NCI-H2029 (cell line): ENCODE measurements around the gene PARD6B.
"Not testable (repeated sequence)": the region's sequence is repeated elsewhere in the genome, so short reads cannot be mapped to it uniquely, and the experiment has no call there.

ENCODE experiments used
- DNase-seq: peaks from one replicate; lab custom pipeline; 2025; lab: John Stamatoyannopoulos, UW

The PARD6B gene

GRCh38 chr20:50746138-50746940, 15.0 kb downstream of the PARD6B start:
- no peak for DNase-seq

- no peak for DNase-seq
These were observed 15.9 kb downstream of the PARD6B start for GRCh38 chr20:50747275-50747674.

GRCh38 chr20:50750145-50750671, 18.8 kb downstream of the PARD6B start:
- no peak for DNase-seq

GRCh38 chr20:50753152-50753551, 21.8 kb downstream of the PARD6B start:
- no peak for DNase-seq

GRCh38 chr20:50754420-50754819, 23.0 kb downstream of the PARD6B start:
- no peak for DNase-seq

GRCh38 chr20:50756447-50756846, 25.1 kb downstream of the PARD6B start:
- DNase-seq: no peak

- no peak for DNase-seq
These were observed 27.1 kb downstream of the PARD6B start for GRCh38 chr20:50758469-50758868.

GRCh38 chr20:50758992-50759391, 27.6 kb downstream of the PARD6B start:
- DNase-seq: no peak

- no peak for DNase-seq
These were observed 28.3 kb downstream of the PARD6B start for GRCh38 chr20:50759678-50760077.

GRCh38 chr20:50762045-50762422, 30.7 kb downstream of the PARD6B start:
- no peak for DNase-seq

- peak; percentile 37 for DNase-seq
These were observed 31.2 kb downstream of the PARD6B start for GRCh38 chr20:50762435-50763220.

- DNase-seq: peak; percentile 73
These were observed 32.4 kb downstream of the PARD6B start for GRCh38 chr20:50763550-50764458.

- DNase-seq: not testable (repeated sequence)
These were observed 33.9 kb downstream of the PARD6B start for GRCh38 chr20:50765251-50765650.

- DNase-seq: no peak
These were observed 34.3 kb downstream of the PARD6B start for GRCh38 chr20:50765674-50766073.

- not testable (repeated sequence) for DNase-seq
These were observed 35.8 kb downstream of the PARD6B start for GRCh38 chr20:50766955-50767809.

- not testable (repeated sequence) for DNase-seq
These were observed 37.6 kb downstream of the PARD6B start for GRCh38 chr20:50768991-50769390.

- DNase-seq: not testable (repeated sequence)
These were observed 38.2 kb downstream of the PARD6B start for GRCh38 chr20:50769551-50770085.

GRCh38 chr20:50771419-50772080, 40.2 kb downstream of the PARD6B start:
- not testable (repeated sequence) for DNase-seq

GRCh38 chr20:50772420-50773185, 41.2 kb downstream of the PARD6B start:
- no peak for DNase-seq
